A549 (cell line): ENCODE data around the gene MPPED2. TPM values are rescaled to one million over a fixed set of nuclear protein-coding genes. Genes with fewer than 3 reads are reported as not detected.

Experiments used
- ATAC-seq, 2 experiments: fragments of 200-7000 bp in 1 of 2; fragments of >200 bp in 1 of 2; cut with Nextera tagmentation in 1 of 2; cut with Tn5 transposase in 1 of 2; 3 replicates each; pipeline versions ENCODE4 v1.8.0 to v1.9.1; 2018 to 2020; ENCODE audit warnings: mild to moderate bottlenecking in 1 of 2, moderate library complexity in 1 of 2
- CTCF ChIA-PET: fragments of 300-600 bp; sonication (Branson Sonifier 250); formaldehyde crosslinking; extraction: SDS; loops from one replicate; lab custom pipeline; 2021; ENCODE audit warnings: antibody characterized with exemption, inconsistent platforms; lab: Yijun Ruan, JAX
- POLR2A ChIA-PET: fragments of 350-600 bp; formaldehyde crosslinking; extraction: SDS; loops from one replicate; lab custom pipeline; 2021; ENCODE audit warnings: antibody characterized with exemption, inconsistent platforms; lab: Yijun Ruan, JAX
- DNase-seq, 2 experiments: peaks; one replicate each; pipeline versions ENCODE4 v3.0.0 to v3.0.0-alpha.2; 2011 to 2016; ENCODE audit warnings: low read depth in 1 of 2, low spot score in 1 of 2
- FAIRE-seq: peaks from 2 replicates; lab custom pipeline; 2011; peaks lifted over from hg19 to GRCh38; lab: Jason Lieb, UNC
- H3K27ac ChIP-seq, 2 experiments: fragments of >200 bp; sonication (Bioruptor Twin); formaldehyde crosslinking; 3 replicates each; pipeline ENCODE4 v1.5.1; 2016 to 2017
- H3K4me1 ChIP-seq: fragments of >200 bp; sonication (Bioruptor Twin); formaldehyde crosslinking; 3 replicates; pipeline ENCODE4 v1.6.1; 2016
- H3K4me2 ChIP-seq: fragments of >200 bp; sonication (Bioruptor Twin); formaldehyde crosslinking; 3 replicates; pipeline ENCODE4 v1.6.1; 2016
- H3K4me3 ChIP-seq: fragments of >200 bp; sonication (Bioruptor Twin); formaldehyde crosslinking; 3 replicates; pipeline ENCODE4 v1.5.1; 2016
- H3K9me3 ChIP-seq: fragments of >200 bp; sonication (Bioruptor Twin); formaldehyde crosslinking; 3 replicates; pipeline ENCODE4 v1.6.1; 2016
- BCL3 ChIP-seq: fragments of >200 bp; sonication (Bioruptor Twin); formaldehyde crosslinking; IDR thresholded peaks from 3 replicates; pipeline ENCODE4 v1.6.1; 2016
- BHLHE40 ChIP-seq: IDR thresholded peaks from 2 replicates; pipeline ENCODE4 v1.6.1; 2012; ENCODE audit warnings: low read depth, low read length, inconsistent platforms
- CBX2 ChIP-seq: fragments of 200-600 bp; sonication (generic); IDR thresholded peaks from 2 replicates; pipeline ENCODE4 v1.6.1; 2016; ENCODE audit warnings: low read depth, mild to moderate bottlenecking, borderline replicate concordance
- CBX8 ChIP-seq: fragments of 200-600 bp; sonication (generic); IDR thresholded peaks from 2 replicates; pipeline ENCODE4 v1.6.1; 2016
- CHD2 ChIP-seq: fragments of 150-350 bp; IDR thresholded peaks from 2 replicates; pipeline ENCODE4 v1.6.1; 2014; ENCODE audit warnings: low read length; ENCODE audit not compliant: partially characterized antibody
- CHD4 ChIP-seq: fragments of 200-600 bp; sonication (generic); IDR thresholded peaks from 2 replicates; pipeline ENCODE4 v1.6.1; 2016; ENCODE audit warnings: antibody characterized with exemption, mild to moderate bottlenecking, borderline replicate concordance
- E2F6 ChIP-seq: IDR thresholded peaks from 2 replicates; pipeline ENCODE4 v1.6.1; 2012; ENCODE audit warnings: low read depth, borderline replicate concordance
- EHF ChIP-seq: fragments of 250-450 bp; sonication (Bioruptor Pico); IDR thresholded peaks from 2 replicates; pipeline ENCODE4 v1.5.0; 2020; ENCODE audit warnings: mild to moderate bottlenecking
- EHMT2 ChIP-seq: fragments of 200-600 bp; sonication (generic); IDR thresholded peaks from 2 replicates; pipeline ENCODE4 v1.6.1; 2016; ENCODE audit warnings: antibody characterized with exemption, low read depth, mild to moderate bottlenecking, moderate library complexity
- ELK1 ChIP-seq: fragments of 150-350 bp; IDR thresholded peaks from 2 replicates; pipeline ENCODE4 v1.6.1; 2014; ENCODE audit warnings: low read depth, mild to moderate bottlenecking, low read length
- FOSB ChIP-seq: fragments of 250-450 bp; sonication (Bioruptor Pico); IDR thresholded peaks from 2 replicates; pipeline ENCODE4 v1.5.0; 2020; ENCODE audit warnings: mild to moderate bottlenecking, moderate library complexity
- FOSL2 ChIP-seq, 2 experiments: fragments of 450-650 bp in 1 of 2; fragments of >200 bp in 1 of 2; sonication (Bioruptor Twin) in 1 of 2; formaldehyde crosslinking; IDR thresholded peaks; 2 replicates each; pipeline versions ENCODE4 v1.5.0 to v1.6.1; 2016 to 2020; ENCODE audit warnings: mild to moderate bottlenecking in 1 of 2, moderate library complexity in 1 of 2
- HES2 ChIP-seq: fragments of >200 bp; sonication (Bioruptor Twin); formaldehyde crosslinking; IDR thresholded peaks from 2 replicates; pipeline ENCODE4 v1.6.1; 2016
- HEYL ChIP-seq: fragments of 250-450 bp; sonication (Bioruptor Pico); IDR thresholded peaks from 2 replicates; pipeline ENCODE4 v1.8.0; 2021; ENCODE audit warnings: mild to moderate bottlenecking, moderate library complexity
- HOXB13 ChIP-seq: fragments of 250-450 bp; sonication (Bioruptor Pico); IDR thresholded peaks from 2 replicates; pipeline ENCODE4 v1.5.0; 2020; ENCODE audit warnings: low read depth, mild to moderate bottlenecking, moderate library complexity
- HOXB5 ChIP-seq: fragments of 250-450 bp; sonication (Bioruptor Pico); IDR thresholded peaks from 2 replicates; pipeline ENCODE4 v1.5.0; 2020; ENCODE audit warnings: mild to moderate bottlenecking, moderate library complexity
- KDM1A ChIP-seq: fragments of 200-600 bp; sonication (generic); IDR thresholded peaks from 2 replicates; pipeline ENCODE4 v1.6.1; 2016; ENCODE audit warnings: low read depth, mild to moderate bottlenecking
- KDM5A ChIP-seq: fragments of 200-600 bp; sonication (generic); IDR thresholded peaks from 2 replicates; pipeline ENCODE4 v1.6.1; 2016; ENCODE audit warnings: antibody characterized with exemption, mild to moderate bottlenecking
- MAFK ChIP-seq: fragments of 450-650 bp; IDR thresholded peaks from 2 replicates; pipeline ENCODE4 v1.6.1; 2014; ENCODE audit not compliant: partially characterized antibody
- MAX ChIP-seq: IDR thresholded peaks from 2 replicates; pipeline ENCODE4 v1.6.1; 2012
- NFE2L2 ChIP-seq: fragments of 150-350 bp; conservative IDR thresholded peaks from 2 replicates; pipeline ENCODE4 v1.6.1; 2014; ENCODE audit warnings: low read length
- NPAS2 ChIP-seq: fragments of 250-450 bp; sonication (Bioruptor Pico); IDR thresholded peaks from 2 replicates; pipeline ENCODE4 v1.8.0; 2022; ENCODE audit warnings: mild to moderate bottlenecking, moderate library complexity, borderline replicate concordance
- NR3C1 ChIP-seq: fragments of >200 bp; sonication (Bioruptor Twin); formaldehyde crosslinking; IDR thresholded peaks from 3 replicates; pipeline ENCODE4 v1.6.1; 2017
- RAD21 ChIP-seq, 2 experiments: fragments of >200 bp in 1 of 2; sonication (Bioruptor Twin) in 1 of 2; formaldehyde crosslinking in 1 of 2; IDR thresholded peaks in 1 of 2; conservative IDR thresholded peaks in 1 of 2; 2 replicates in 1 of 2; 3 replicates in 1 of 2; pipeline ENCODE4 v1.6.1; 2012 to 2018; ENCODE audit warnings: inconsistent platforms in 1 of 2
- RCOR1 ChIP-seq: fragments of 150-350 bp; IDR thresholded peaks from 2 replicates; pipeline ENCODE4 v1.6.1; 2014; ENCODE audit warnings: antibody characterized with exemption, low read length, low read depth
- REST ChIP-seq: fragments of 200-600 bp; sonication (generic); IDR thresholded peaks from 2 replicates; pipeline ENCODE4 v1.6.1; 2016; ENCODE audit warnings: antibody characterized with exemption, mild to moderate bottlenecking, moderate library complexity
- RFX5 ChIP-seq: fragments of 450-650 bp; IDR thresholded peaks from 2 replicates; pipeline ENCODE4 v1.7.1; 2014; ENCODE audit warnings: antibody characterized with exemption, mild to moderate bottlenecking, moderate library complexity
- SMC3 ChIP-seq: fragments of >200 bp; sonication (Bioruptor Twin); formaldehyde crosslinking; IDR thresholded peaks from 3 replicates; pipeline ENCODE4 v1.6.1; 2018; ENCODE audit warnings: inconsistent platforms
- SREBF2 ChIP-seq: fragments of 450-650 bp; IDR thresholded peaks from 2 replicates; pipeline ENCODE4 v1.6.1; 2014; ENCODE audit warnings: mild to moderate bottlenecking, moderate library complexity
- USF2 ChIP-seq: fragments of 450-650 bp; IDR thresholded peaks from 2 replicates; pipeline ENCODE4 v1.6.1; 2014; ENCODE audit warnings: antibody characterized with exemption
- ZSCAN20 ChIP-seq: fragments of 250-450 bp; sonication (Bioruptor Pico); IDR thresholded peaks from 2 replicates; pipeline ENCODE4 v1.8.0; 2022; ENCODE audit warnings: mild to moderate bottlenecking, moderate library complexity
- WGBS: methylation state at CpG from one replicate; pipeline ENCODE4 v1.1.6; 2017; ENCODE audit errors: missing lambda C conversion rate; 5-methylcytosine and 5-hydroxymethylcytosine counted together
- polyA plus RNA-seq, 4 experiments: library from polyadenylated mRNA; depleted of rRNA in 3 of 4; stranded (reverse); fragments of >200 nt; fragmentation: RNase III in 1 of 4; extraction: RNeasy Plus Mini Kit Qiagen cat#74134 plus additional on column Dnase treatment in 1 of 4; gene quantifications; 2 replicates in 3 of 4; 3 replicates in 1 of 4; pipeline ENCODE4 v1.2.3, GENCODE V29; 2011 to 2017

The MPPED2 gene
- polyA plus RNA-seq, 2 of the 4 experiments (the other 2 are of a cell fraction) = not detected

GRCh38 chr11:30540781-30541180, 45.4 kb downstream of the MPPED2 start:
- H3K4me1 ChIP-seq = no peaks in the 10 kb centered on the region
- H3K4me2 ChIP-seq = no peak overlapping the region
- 3% methylated on average over 1 of the region's 1 CpG for WGBS
- no peak overlapping the region for H3K4me3 ChIP-seq
- ChIA-PET POLR2A (no interaction called here), CTCF (no interaction called here)
- ATAC-seq = no peak
- FAIRE-seq = no peak
- no peak for DNase-seq
- no peaks in the 10 kb centered on the region for H3K9me3 ChIP-seq
- TF ChIP-seq CHD4 = no peak
- no peak for TF ChIP-seq HOXB13 (CRISPR knock-in tag)
- no peak for TF ChIP-seq MAX
- no peak for TF ChIP-seq HES2
- TF ChIP-seq HEYL (CRISPR knock-in tag) = no peak
- TF ChIP-seq USF2 = no peak
- no peak for TF ChIP-seq BCL3
- TF ChIP-seq REST = no peak
- no peak for TF ChIP-seq NPAS2
- no peak for TF ChIP-seq ELK1
- no peak for TF ChIP-seq NR3C1
- TF ChIP-seq CBX2 = no peak
- no peak for TF ChIP-seq CBX8
- no peak for TF ChIP-seq EHMT2
- no peak for TF ChIP-seq SMC3
- no peak for TF ChIP-seq FOSL2 (IDR thresholded peaks at IDR 0.05)
- no peak for TF ChIP-seq FOSL2 (CRISPR knock-in tag; IDR thresholded peaks at IDR 0.05)
- TF ChIP-seq RAD21 (conservative IDR thresholded peaks at IDR 0.05 in 1 of 2, IDR thresholded peaks at IDR 0.05 in 1 of 2) = no peak
- TF ChIP-seq RFX5 = no peak
- no peak for TF ChIP-seq RCOR1
- no peak for TF ChIP-seq BHLHE40
- TF ChIP-seq, all 56 proteins: peak for 0
- no peak overlapping the region for H3K27ac ChIP-seq

GRCh38 chr11:30538251-30538650, 47.9 kb downstream of the MPPED2 start:
- DNase-seq (no peak), ATAC-seq (no peak), FAIRE-seq (no peak)
- Histone ChIP-seq H3K27ac (no peak overlapping the region), H3K4me3 (no peak overlapping the region), H3K4me2 (no peak overlapping the region), H3K9me3 (no peaks in the 10 kb centered on the region), H3K4me1 (no peaks in the 10 kb centered on the region)
- ChIA-PET POLR2A (no interaction called here), CTCF (no interaction called here)
- no peak for TF ChIP-seq E2F6
- no peak for TF ChIP-seq NFE2L2
- TF ChIP-seq KDM1A = no peak
- no peak for TF ChIP-seq MAX
- TF ChIP-seq MAFK = no peak
- no peak for TF ChIP-seq EHMT2
- no peak for TF ChIP-seq KDM5A
- TF ChIP-seq HOXB5 = no peak
- TF ChIP-seq RFX5 = no peak
- no peak for TF ChIP-seq SREBF2
- no peak for TF ChIP-seq EHF
- TF ChIP-seq CHD2 = no peak
- TF ChIP-seq ZSCAN20 = no peak
- no peak for TF ChIP-seq FOSB (CRISPR knock-in tag)
